ENCODE results near the gene UROC1. TPM values are rescaled to one million over a fixed set of nuclear protein-coding genes. Genes with fewer than 3 reads are reported as not detected.

UROC1 gene
- total and polyA plus RNA-seq, 2 donors (not counting 1 experiment from before 2014, with no cell fraction given), result not detected

DNA sequence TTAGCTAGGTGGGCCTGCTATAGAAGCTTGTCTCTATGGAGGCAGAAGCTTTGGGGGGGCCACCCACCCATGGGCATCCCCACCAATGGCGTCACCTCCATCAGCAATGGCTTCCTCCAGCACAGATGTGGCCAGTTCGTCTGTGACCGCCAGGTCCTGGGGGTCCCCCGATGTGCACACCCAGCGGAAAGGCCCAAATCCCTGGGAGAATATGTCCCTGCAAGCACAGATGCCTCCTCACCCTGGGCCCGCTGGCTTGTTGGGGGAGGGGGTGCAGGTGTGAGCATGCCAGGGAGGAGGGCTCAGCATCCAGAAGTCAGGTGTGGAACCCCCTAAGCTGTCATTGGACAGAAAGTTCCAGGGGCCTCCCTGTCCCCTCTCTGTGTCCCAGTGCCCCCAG lies 19.6 kb downstream of the UROC1 start:
- Histone ChIP-seq H2AFZ (ENCODE audit: insufficient read depth, low read depth, low read length, poor library complexity, severe bottlenecking) (no peak overlapping the region), H4K20me1 (ENCODE audit: control insufficient read depth, insufficient read depth, low read length, poor library complexity, severe bottlenecking) (no peaks in the 10 kb centered on the region), H3K9ac (ENCODE audit: low read length) (no peak overlapping the region), H3K4me2 (replicated peaks; ENCODE audit: low read depth, low read length, poor library complexity, severe bottlenecking) (no peak overlapping the region), H3K27me3 (replicated peaks in 1 of 4; ENCODE audit: control extremely low read depth in 1 of 4, control insufficient read depth in 3 of 4, insufficient read depth in 4 of 4, low read length in 3 of 4) (no peaks in the 10 kb centered on the region), H3K9me3 (ENCODE audit: control extremely low read depth in 1 of 3, control insufficient read depth in 2 of 3, insufficient read depth in 1 of 3, low read length in 2 of 3) (no peaks in the 10 kb centered on the region), H3K4me3 (ENCODE audit: control extremely low read depth in 1 of 5, extremely low read depth in 1 of 5, insufficient read depth in 1 of 5, low read depth in 2 of 5, low read length in 4 of 5) (no peak overlapping the region), H3K27ac (ENCODE audit: low read length in 2 of 2) (no peak overlapping the region), H3K79me2 (ENCODE audit: control insufficient read depth, insufficient read depth, low read length) (no peaks in the 10 kb centered on the region), H3K36me3 (replicated peaks in 1 of 2; ENCODE audit: control extremely low read depth in 1 of 2, control insufficient read depth in 1 of 2, extremely low read depth in 1 of 2, insufficient read depth in 2 of 2, low read length in 1 of 2) (no peaks in the 10 kb centered on the region), H3K4me1 (ENCODE audit: control insufficient read depth in 2 of 2, insufficient read depth in 2 of 2, low read length in 2 of 2) (peaks cover 0 to 12% of the 10 kb centered on the region in 2 donors)
- no peak overlapping the region for H3K4me3 Mint-ChIP-seq
- CTCF ChIA-PET, result no interaction called here
- H3K27me3 Mint-ChIP-seq, result no peaks in the 10 kb centered on the region
- no peak overlapping the region for H3K27ac Mint-ChIP-seq
- POLR2A ChIA-PET, result no interaction called here
- no peaks in the 10 kb centered on the region for H3K9me3 Mint-ChIP-seq (ENCODE audit: insufficient read depth)
- DNase-seq, result no peak
- H3K4me1 Mint-ChIP-seq, result peaks cover 6% of the 10 kb centered on the region
- 94% methylated on average over 5 of the region's 6 CpGs for WGBS (ENCODE audit: insufficient coverage)
- ATAC-seq (ENCODE audit: low read depth), result no peak
- intact Hi-C loops (cut with micrococcal nuclease), result no loop called here
- no peak for TF ChIP-seq EZH2 (IDR thresholded peaks at IDR 0.05; ENCODE audit: borderline replicate concordance, insufficient read depth, low read depth, low read length, poor library complexity, severe bottlenecking)
- TF ChIP-seq, protein P1, sequence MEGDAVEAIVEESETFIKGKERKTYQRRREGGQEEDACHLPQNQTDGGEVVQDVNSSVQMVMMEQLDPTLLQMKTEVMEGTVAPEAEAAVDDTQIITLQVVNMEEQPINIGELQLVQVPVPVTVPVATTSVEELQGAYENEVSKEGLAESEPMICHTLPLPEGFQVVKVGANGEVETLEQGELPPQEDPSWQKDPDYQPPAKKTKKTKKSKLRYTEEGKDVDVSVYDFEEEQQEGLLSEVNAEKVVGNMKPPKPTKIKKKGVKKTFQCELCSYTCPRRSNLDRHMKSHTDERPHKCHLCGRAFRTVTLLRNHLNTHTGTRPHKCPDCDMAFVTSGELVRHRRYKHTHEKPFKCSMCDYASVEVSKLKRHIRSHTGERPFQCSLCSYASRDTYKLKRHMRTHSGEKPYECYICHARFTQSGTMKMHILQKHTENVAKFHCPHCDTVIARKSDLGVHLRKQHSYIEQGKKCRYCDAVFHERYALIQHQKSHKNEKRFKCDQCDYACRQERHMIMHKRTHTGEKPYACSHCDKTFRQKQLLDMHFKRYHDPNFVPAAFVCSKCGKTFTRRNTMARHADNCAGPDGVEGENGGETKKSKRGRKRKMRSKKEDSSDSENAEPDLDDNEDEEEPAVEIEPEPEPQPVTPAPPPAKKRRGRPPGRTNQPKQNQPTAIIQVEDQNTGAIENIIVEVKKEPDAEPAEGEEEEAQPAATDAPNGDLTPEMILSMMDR (IDR thresholded peaks at IDR 0.05), result no peak

DNA sequence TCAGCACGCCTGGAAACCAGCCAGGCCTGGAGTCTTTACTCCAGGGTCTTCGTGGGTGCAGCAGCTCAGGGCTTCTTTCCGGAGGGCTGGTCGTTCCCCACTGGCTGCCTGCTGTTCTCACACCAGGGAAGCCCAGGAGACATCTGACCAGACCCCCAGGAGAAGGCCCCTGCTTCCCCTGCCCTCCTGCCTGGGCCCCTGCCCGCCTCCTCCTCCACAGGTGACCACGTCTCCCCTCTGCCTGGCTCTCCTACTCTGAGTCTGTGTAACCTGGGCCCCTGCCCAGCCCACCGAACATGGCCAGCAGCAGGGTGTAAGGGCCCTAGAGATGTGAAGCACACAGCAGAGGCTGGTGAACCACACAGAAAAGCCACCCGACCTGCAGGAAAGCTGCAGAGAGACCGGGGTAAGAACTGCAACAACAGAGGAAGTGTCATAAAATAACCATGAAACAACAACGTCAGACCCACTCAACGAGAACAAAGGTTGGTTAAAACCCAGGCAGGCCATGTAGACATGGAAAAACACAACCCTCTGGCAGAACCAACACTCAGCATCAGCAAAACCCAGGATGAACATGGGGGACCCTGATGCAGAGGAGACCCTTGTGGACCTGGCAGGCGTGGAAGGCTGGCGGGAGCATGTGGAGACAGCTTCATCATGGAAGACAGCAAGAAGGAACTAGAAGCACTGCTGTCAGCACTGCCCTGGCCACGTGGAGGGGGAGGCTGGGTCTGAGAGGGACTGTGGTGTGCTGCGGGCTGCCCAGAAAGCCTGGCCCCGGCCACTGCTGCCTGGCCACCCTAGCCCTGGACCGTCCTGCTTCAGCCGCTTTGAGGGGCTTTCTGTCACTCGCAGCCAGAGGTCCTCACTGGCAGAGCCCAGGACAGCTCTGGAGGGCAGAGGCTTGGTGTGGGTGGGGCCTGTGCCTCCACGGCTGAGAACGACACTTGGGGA lies 20.4 kb downstream of the UROC1 start:
- no peak overlapping the region for H3K4me3 Mint-ChIP-seq
- WGBS (ENCODE audit: insufficient coverage), result 72% methylated on average over 19 of the region's 21 CpGs
- ATAC-seq (ENCODE audit: low read depth) (no peak), DNase-seq (no peak)
- Histone ChIP-seq H3K4me3 (ENCODE audit: control extremely low read depth in 1 of 5, extremely low read depth in 1 of 5, insufficient read depth in 1 of 5, low read depth in 2 of 5, low read length in 4 of 5) (no peak overlapping the region), H3K36me3 (replicated peaks in 1 of 2; ENCODE audit: control extremely low read depth in 1 of 2, control insufficient read depth in 1 of 2, extremely low read depth in 1 of 2, insufficient read depth in 2 of 2, low read length in 1 of 2) (no peaks in the 10 kb centered on the region), H3K4me1 (ENCODE audit: control insufficient read depth in 2 of 2, insufficient read depth in 2 of 2, low read length in 2 of 2) (peaks cover 0 to 12% of the 10 kb centered on the region in 2 donors), H3K79me2 (ENCODE audit: control insufficient read depth, insufficient read depth, low read length) (no peaks in the 10 kb centered on the region), H3K27me3 (replicated peaks in 1 of 4; ENCODE audit: control extremely low read depth in 1 of 4, control insufficient read depth in 3 of 4, insufficient read depth in 4 of 4, low read length in 3 of 4) (no peaks in the 10 kb centered on the region), H3K4me2 (replicated peaks; ENCODE audit: low read depth, low read length, poor library complexity, severe bottlenecking) (no peak overlapping the region), H3K9me3 (ENCODE audit: control extremely low read depth in 1 of 3, control insufficient read depth in 2 of 3, insufficient read depth in 1 of 3, low read length in 2 of 3) (no peaks in the 10 kb centered on the region), H3K27ac (ENCODE audit: low read length in 2 of 2) (no peak overlapping the region), H3K9ac (ENCODE audit: low read length) (no peak overlapping the region), H4K20me1 (ENCODE audit: control insufficient read depth, insufficient read depth, low read length, poor library complexity, severe bottlenecking) (no peaks in the 10 kb centered on the region), H2AFZ (ENCODE audit: insufficient read depth, low read depth, low read length, poor library complexity, severe bottlenecking) (peak overlapping the region; percentile 51)
- CTCF ChIA-PET, result no interaction called here
- H3K4me1 Mint-ChIP-seq, result peaks cover 6% of the 10 kb centered on the region
- H3K9me3 Mint-ChIP-seq (ENCODE audit: insufficient read depth), result no peaks in the 10 kb centered on the region
- intact Hi-C loops (cut with micrococcal nuclease), result no loop called here
- POLR2A ChIA-PET, result no interaction called here
- H3K27ac Mint-ChIP-seq, result no peak overlapping the region
- no peaks in the 10 kb centered on the region for H3K27me3 Mint-ChIP-seq
- no peak for TF ChIP-seq EZH2 (IDR thresholded peaks at IDR 0.05; ENCODE audit: borderline replicate concordance, insufficient read depth, low read depth, low read length, poor library complexity, severe bottlenecking)
- TF ChIP-seq, protein P1 (IDR thresholded peaks at IDR 0.05), result no peak
